Epithelial cell of esophagus (primary cell): ENCODE data around the gene ADAR.

Experiments used
- DNase-seq: peaks from one replicate; pipeline ENCODE4 v3.0.0; 2010; ENCODE audit warnings: low read depth
- H3K4me3 ChIP-seq: 2 replicates; pipeline ENCODE4 v1.5.1; 2011; ENCODE audit warnings: mild to moderate bottlenecking, low read length, control low read depth
- TF ChIP-seq, protein P1 (sequence below): IDR thresholded peaks from 2 replicates; pipeline ENCODE4 v1.5.1; 2011; ENCODE audit warnings: low read depth, mild to moderate bottlenecking, low read length, control low read depth, inconsistent platforms; ENCODE audit not compliant: insufficient read depth; ENCODE audit errors: missing control alignments

ADAR gene

DNA sequence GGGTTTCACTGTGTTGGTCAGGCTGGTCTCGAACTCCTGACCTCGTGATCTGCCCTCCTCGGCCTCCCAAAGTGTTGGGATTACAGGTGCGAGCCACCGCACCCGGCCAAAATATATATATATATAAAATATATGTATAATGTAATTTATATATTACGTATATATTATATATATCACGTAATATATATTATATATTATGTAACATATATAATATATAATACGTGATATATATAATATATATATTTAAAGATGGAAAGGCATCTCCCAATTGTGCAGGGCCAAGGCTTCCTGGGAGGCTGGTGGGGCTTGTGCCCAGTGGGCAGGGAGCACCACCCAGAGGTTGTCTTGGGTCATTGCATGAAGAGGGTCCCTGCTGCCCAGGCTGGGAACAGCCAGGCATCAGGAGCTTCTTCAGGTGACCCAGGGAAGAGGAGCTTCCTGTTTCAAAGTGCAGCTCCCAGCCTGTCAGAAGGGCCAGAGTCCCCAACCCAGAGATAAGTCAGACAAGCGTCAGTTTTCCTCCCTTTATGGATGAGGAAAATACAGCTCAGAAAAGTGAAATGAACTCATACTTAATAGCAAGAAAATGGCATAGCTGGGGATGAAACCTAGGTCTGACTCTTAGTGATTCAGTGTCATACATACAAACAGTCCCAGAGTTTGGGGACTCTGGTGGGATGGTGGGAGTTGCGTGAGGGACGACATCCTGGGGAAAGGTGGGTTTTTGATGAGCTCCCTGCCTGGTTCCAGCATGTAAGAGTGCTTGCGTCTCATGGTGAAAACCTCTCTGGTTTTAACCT, 61.5 kb downstream of the ADAR start:
- peak; percentile 59 for DNase-seq
- no peak overlapping the region for H3K4me3 ChIP-seq
- TF ChIP-seq, protein P1, sequence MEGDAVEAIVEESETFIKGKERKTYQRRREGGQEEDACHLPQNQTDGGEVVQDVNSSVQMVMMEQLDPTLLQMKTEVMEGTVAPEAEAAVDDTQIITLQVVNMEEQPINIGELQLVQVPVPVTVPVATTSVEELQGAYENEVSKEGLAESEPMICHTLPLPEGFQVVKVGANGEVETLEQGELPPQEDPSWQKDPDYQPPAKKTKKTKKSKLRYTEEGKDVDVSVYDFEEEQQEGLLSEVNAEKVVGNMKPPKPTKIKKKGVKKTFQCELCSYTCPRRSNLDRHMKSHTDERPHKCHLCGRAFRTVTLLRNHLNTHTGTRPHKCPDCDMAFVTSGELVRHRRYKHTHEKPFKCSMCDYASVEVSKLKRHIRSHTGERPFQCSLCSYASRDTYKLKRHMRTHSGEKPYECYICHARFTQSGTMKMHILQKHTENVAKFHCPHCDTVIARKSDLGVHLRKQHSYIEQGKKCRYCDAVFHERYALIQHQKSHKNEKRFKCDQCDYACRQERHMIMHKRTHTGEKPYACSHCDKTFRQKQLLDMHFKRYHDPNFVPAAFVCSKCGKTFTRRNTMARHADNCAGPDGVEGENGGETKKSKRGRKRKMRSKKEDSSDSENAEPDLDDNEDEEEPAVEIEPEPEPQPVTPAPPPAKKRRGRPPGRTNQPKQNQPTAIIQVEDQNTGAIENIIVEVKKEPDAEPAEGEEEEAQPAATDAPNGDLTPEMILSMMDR: peak; percentile 58

DNA sequence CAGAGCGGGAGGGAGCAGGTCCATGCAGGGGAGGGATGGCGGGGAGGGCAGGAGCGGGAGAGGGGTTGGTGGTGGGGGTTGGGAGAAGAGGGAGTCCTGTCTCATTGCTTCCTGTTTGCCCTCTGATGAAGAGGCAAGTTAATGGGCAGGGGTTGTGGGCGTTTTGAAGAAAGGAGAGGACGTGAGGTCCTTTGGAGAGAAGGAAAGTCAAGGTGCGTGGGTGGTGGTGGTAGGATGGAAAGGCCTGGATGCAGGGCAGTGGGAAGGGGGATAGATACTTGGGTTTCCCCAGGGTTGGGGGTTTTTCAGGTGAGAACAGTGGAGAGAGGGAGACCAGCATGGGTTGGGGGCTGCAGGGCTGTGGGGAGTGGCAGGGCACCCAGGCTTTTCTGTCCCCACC, 66.8 kb downstream of the ADAR start:
- no peak overlapping the region for H3K4me3 ChIP-seq
- TF ChIP-seq, protein P1: no peak
- no peak for DNase-seq

- no peak for DNase-seq
- no peak overlapping the region for H3K4me3 ChIP-seq
- TF ChIP-seq, protein P1: no peak
Observed at GRCh38 chr1:154539486-154540483, 68.2 kb downstream of the ADAR start.

DNA sequence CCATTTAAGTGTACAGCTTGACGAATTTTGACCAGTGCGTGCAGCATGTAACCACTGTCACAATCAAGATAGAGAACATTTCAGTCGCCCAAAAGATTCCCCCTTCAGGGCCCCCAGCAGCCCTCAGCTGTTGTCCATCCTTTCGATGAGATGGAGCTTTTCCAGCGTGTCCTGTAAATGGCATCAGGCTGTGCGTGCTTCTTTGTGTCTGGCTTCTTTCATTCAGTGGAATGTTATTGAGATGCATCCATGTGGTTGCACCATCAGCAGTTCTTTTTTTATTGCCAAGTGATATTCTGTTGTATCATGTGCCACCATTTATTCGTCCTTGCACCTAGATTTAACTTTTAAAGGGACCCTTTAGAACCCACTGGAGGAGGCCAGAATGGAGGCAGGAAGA, 71.4 kb downstream of the ADAR start:
- H3K4me3 ChIP-seq: no peak overlapping the region
- DNase-seq: no peak
- TF ChIP-seq, protein P1: no peak

GRCh38 chr1:154533952-154534844, 73.8 kb downstream of the ADAR start:
- TF ChIP-seq, protein P1: peak; percentile 81
- H3K4me3 ChIP-seq: no peak overlapping the region
- peak; percentile 75 for DNase-seq
